ENCODE measurements around the gene ARMCX2. TPM values are rescaled to one million over a fixed set of nuclear protein-coding genes. Genes with fewer than 3 reads are reported as not detected.
"Not testable (repeated sequence)": the region's sequence is repeated elsewhere in the genome, so short reads cannot be mapped to it uniquely, and the experiment has no call there.

ARMCX2 gene
- total and polyA plus RNA-seq, 2 experiments from 2014 or later = 35.5 to 150 TPM

GRCh38 chrX:101656817-101657216 is 2.8 kb downstream of the ARMCX2 start:
- Histone ChIP-seq H3K27me3 (replicated peaks; ENCODE audit: insufficient read depth) (no peaks in the 10 kb centered on the region), H3K9me2 (ENCODE audit: insufficient read depth) (no peaks in the 10 kb centered on the region), H3K9me3 (ENCODE audit: low read depth) (no peaks in the 10 kb centered on the region), H4K20me1 (ENCODE audit: insufficient read depth) (no peaks in the 10 kb centered on the region), H3K9ac (no peak overlapping the region), H3K4me2 (ENCODE audit: unreplicated experiment) (no peak overlapping the region), H3K79me2 (ENCODE audit: insufficient read depth) (peaks cover 23% of the 10 kb centered on the region), H2AFZ (no peak overlapping the region), H3K36me3 (ENCODE audit: low read depth) (no peaks in the 10 kb centered on the region; the same call in 1 of the 2 replicates), H3K4me1 (ENCODE audit: insufficient read depth) (no peaks in the 10 kb centered on the region), H3F3A (ENCODE audit: insufficient read depth) (peaks cover 10% of the 10 kb centered on the region; the same call in 1 of the 2 replicates), H3K4me3 (no peak overlapping the region), H3K27ac (no peak overlapping the region)
- TF ChIP-seq EZH2 (IDR thresholded peaks at IDR 0.05; ENCODE audit: insufficient read depth, poor library complexity, severe bottlenecking) (no peak), EZH2phosphoT487 (IDR thresholded peaks at IDR 0.05; ENCODE audit: insufficient read depth, low read depth) (no peak)
- DNase-seq = no peak
- WGBS, 2 experiments (ENCODE audit: low coverage in 1 of 2, low lambda C conversion rate in 2 of 2, missing lambda C conversion rate in 2 of 2) = 100% methylated on average over 2 to 6 of the region's 13 CpGs
- in situ Hi-C loops (cut with MboI) = loop anchor here (25.0 kb wide), 1 partner anchor 95 kb away; the partner anchor contains the start of gene ARMCX1

- 96 to 100% methylated on average over 3 of the region's 3 CpGs for WGBS, 2 experiments (ENCODE audit: low coverage in 1 of 2, low lambda C conversion rate in 2 of 2, missing lambda C conversion rate in 2 of 2)
- H3K79me2 ChIP-seq (ENCODE audit: insufficient read depth) = peaks cover 23% of the 10 kb centered on the region
- no peak overlapping the region for H3K4me3 ChIP-seq
- in situ Hi-C loops (cut with MboI) = loop anchor here (25.0 kb wide), 1 partner anchor 93 kb away; the partner anchor contains the start of gene ARMCX1
- no peaks in the 10 kb centered on the region for H3K4me1 ChIP-seq (ENCODE audit: insufficient read depth)
- no peaks in the 10 kb centered on the region for H4K20me1 ChIP-seq (ENCODE audit: insufficient read depth)
- H2AFZ ChIP-seq = no peak overlapping the region
- H3K9me2 ChIP-seq (ENCODE audit: insufficient read depth) = no peaks in the 10 kb centered on the region
- H3K4me2 ChIP-seq (ENCODE audit: unreplicated experiment) = no peak overlapping the region
- DNase-seq = no peak
- no peaks in the 10 kb centered on the region for H3K27me3 ChIP-seq (replicated peaks; ENCODE audit: insufficient read depth)
- no peak overlapping the region for H3K27ac ChIP-seq
- H3F3A ChIP-seq (ENCODE audit: insufficient read depth) = peaks cover 10% of the 10 kb centered on the region; the same call in 1 of the 2 replicates
- H3K36me3 ChIP-seq (ENCODE audit: low read depth) = no peaks in the 10 kb centered on the region; the same call in 1 of the 2 replicates
- TF ChIP-seq EZH2 (IDR thresholded peaks at IDR 0.05; ENCODE audit: insufficient read depth, poor library complexity, severe bottlenecking) (no peak), EZH2phosphoT487 (IDR thresholded peaks at IDR 0.05; ENCODE audit: insufficient read depth, low read depth) (no peak)
- no peaks in the 10 kb centered on the region for H3K9me3 ChIP-seq (ENCODE audit: low read depth)
- H3K9ac ChIP-seq = no peak overlapping the region
Measured at GRCh38 chrX:101655534-101655933, 4.1 kb downstream of the ARMCX2 start.

GRCh38 chrX:101647716-101648115 is 11.9 kb downstream of the ARMCX2 start:
- H3K4me3 ChIP-seq; H2AFZ ChIP-seq; DNase-seq; H3K36me3 ChIP-seq (ENCODE audit: low read depth); H3K27me3 ChIP-seq (replicated peaks; ENCODE audit: insufficient read depth); H3K79me2 ChIP-seq (ENCODE audit: insufficient read depth); H4K20me1 ChIP-seq (ENCODE audit: insufficient read depth); H3K4me2 ChIP-seq (ENCODE audit: unreplicated experiment); H3F3A ChIP-seq (ENCODE audit: insufficient read depth); H3K27ac ChIP-seq; H3K9ac ChIP-seq; H3K4me1 ChIP-seq (ENCODE audit: insufficient read depth); H3K9me3 ChIP-seq (ENCODE audit: low read depth); H3K9me2 ChIP-seq (ENCODE audit: insufficient read depth): not testable (repeated sequence)
- in situ Hi-C loops (cut with MboI) = loop anchor here (25.0 kb wide), 1 partner anchor 235 kb away; the partner anchor contains the start of genes GLA and HNRNPH2

- in situ Hi-C loops (cut with MboI) = loop anchor here (25.0 kb wide), 1 partner anchor 230 kb away; the partner anchor contains the start of genes GLA and HNRNPH2
- TF ChIP-seq EZH2phosphoT487 (IDR thresholded peaks at IDR 0.05; ENCODE audit: insufficient read depth, low read depth) (no peak), EZH2 (IDR thresholded peaks at IDR 0.05; ENCODE audit: insufficient read depth, poor library complexity, severe bottlenecking) (no peak)
- Histone ChIP-seq H4K20me1 (ENCODE audit: insufficient read depth) (no peaks in the 10 kb centered on the region), H3K9ac (no peak overlapping the region), H3K36me3 (ENCODE audit: low read depth) (no peaks in the 10 kb centered on the region), H3K9me3 (ENCODE audit: low read depth) (no peaks in the 10 kb centered on the region), H3K79me2 (ENCODE audit: insufficient read depth) (no peaks in the 10 kb centered on the region), H3F3A (ENCODE audit: insufficient read depth) (no peaks in the 10 kb centered on the region), H3K9me2 (ENCODE audit: insufficient read depth) (no peaks in the 10 kb centered on the region), H3K27me3 (replicated peaks; ENCODE audit: insufficient read depth) (no peaks in the 10 kb centered on the region), H3K4me3 (no peak overlapping the region), H2AFZ (no peak overlapping the region), H3K27ac (no peak overlapping the region), H3K4me2 (ENCODE audit: unreplicated experiment) (no peak overlapping the region), H3K4me1 (ENCODE audit: insufficient read depth) (no peaks in the 10 kb centered on the region)
- no peak for DNase-seq
- WGBS, 2 experiments (ENCODE audit: low coverage in 1 of 2, low lambda C conversion rate in 2 of 2, missing lambda C conversion rate in 2 of 2) = 67 to 73% methylated on average over 1 of the region's 1 CpG
Measured at GRCh38 chrX:101642093-101642492, 17.6 kb downstream of the ARMCX2 start.

GRCh38 chrX:101639583-101639982 is 20.1 kb downstream of the ARMCX2 start:
- no peak overlapping the region for H3K4me3 ChIP-seq
- no peaks in the 10 kb centered on the region for H3K36me3 ChIP-seq (ENCODE audit: low read depth)
- H3K9me2 ChIP-seq (ENCODE audit: insufficient read depth) = no peaks in the 10 kb centered on the region
- H3K4me1 ChIP-seq (ENCODE audit: insufficient read depth) = no peaks in the 10 kb centered on the region
- H3K27me3 ChIP-seq (replicated peaks; ENCODE audit: insufficient read depth) = no peaks in the 10 kb centered on the region
- H3K9me3 ChIP-seq (ENCODE audit: low read depth) = no peaks in the 10 kb centered on the region
- H2AFZ ChIP-seq = no peak overlapping the region
- in situ Hi-C loops (cut with MboI) = loop anchor here (25.0 kb wide), 1 partner anchor 227 kb away; the partner anchor contains the start of genes GLA and HNRNPH2
- H3K27ac ChIP-seq = no peak overlapping the region
- H4K20me1 ChIP-seq (ENCODE audit: insufficient read depth) = no peaks in the 10 kb centered on the region
- H3K79me2 ChIP-seq (ENCODE audit: insufficient read depth) = no peaks in the 10 kb centered on the region
- H3K9ac ChIP-seq = no peak overlapping the region
- no peaks in the 10 kb centered on the region for H3F3A ChIP-seq (ENCODE audit: insufficient read depth)
- DNase-seq = no peak
- TF ChIP-seq EZH2 (IDR thresholded peaks at IDR 0.05; ENCODE audit: insufficient read depth, poor library complexity, severe bottlenecking) (no peak), EZH2phosphoT487 (IDR thresholded peaks at IDR 0.05; ENCODE audit: insufficient read depth, low read depth) (no peak)
- no peak overlapping the region for H3K4me2 ChIP-seq (ENCODE audit: unreplicated experiment)

Measured in GM23248 (cell line).